Erythroblast (primary cell): ENCODE results near the gene BRCA2.

Experiments
- GATA1 ChIP-seq: IDR thresholded peaks from 2 replicates; pipeline ENCODE4 v1.6.1; 2011; ENCODE audit warnings: low read depth, mild to moderate bottlenecking, control low read depth, low read length, moderate library complexity
- POLR2A ChIP-seq: IDR thresholded peaks from 2 replicates; pipeline ENCODE4 v1.6.1; 2011; ENCODE audit warnings: mild to moderate bottlenecking, low read length

DNA sequence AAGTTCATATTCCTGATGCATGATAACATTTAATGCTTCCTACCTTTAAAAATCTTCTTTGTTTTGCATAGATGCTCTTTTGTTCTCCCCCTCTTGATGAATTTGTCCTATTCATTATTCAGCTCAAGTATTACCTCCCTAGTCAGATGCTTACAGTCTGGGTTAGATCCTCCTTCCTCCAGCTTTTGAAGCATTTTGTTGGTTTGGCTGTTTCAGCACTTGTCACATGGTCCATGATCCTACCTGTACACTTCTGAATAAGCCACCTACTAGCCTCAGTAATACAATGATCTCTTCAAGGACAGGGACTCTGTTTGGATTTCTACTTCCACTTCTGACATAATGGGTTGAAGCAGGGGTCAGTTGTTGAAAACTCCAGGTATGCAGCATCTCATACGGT is 75.2 kb downstream of the BRCA2 start:
- TF ChIP-seq POLR2A (no peak), GATA1 (no peak)
